Muscle layer of colon (tissue), 2 donors: ENCODE results near the gene CYP27A1.

Experiments used
- H3K27ac ChIP-seq: one replicate; pipeline ENCODE4 v1.7.0; 2013; ENCODE audit warnings: low read depth, mild to moderate bottlenecking, low read length, moderate library complexity
- H3K27me3 ChIP-seq, 2 donors: one replicate each; pipeline ENCODE4 v1.7.0; 2013; ENCODE audit warnings: low read length in 2 of 2, mild to moderate bottlenecking in 2 of 2; ENCODE audit not compliant: insufficient read depth in 2 of 2, control insufficient read depth in 1 of 2
- H3K36me3 ChIP-seq: one replicate; pipeline ENCODE4 v1.7.0; 2013; ENCODE audit warnings: mild to moderate bottlenecking, low read length; ENCODE audit not compliant: insufficient read depth
- H3K4me1 ChIP-seq: one replicate; pipeline ENCODE4 v1.7.0; 2013; ENCODE audit warnings: mild to moderate bottlenecking, low read length; ENCODE audit not compliant: insufficient read depth
- H3K4me3 ChIP-seq, 2 donors: one replicate each; pipeline ENCODE4 v1.7.0; 2013; ENCODE audit warnings: low read length in 2 of 2, low read depth in 1 of 2, mild to moderate bottlenecking in 1 of 2, moderate library complexity in 1 of 2
- H3K9ac ChIP-seq: one replicate; pipeline ENCODE4 v1.7.0; 2013; ENCODE audit warnings: low read length
- H3K9me3 ChIP-seq: one replicate; pipeline ENCODE4 v1.7.0; 2013; ENCODE audit warnings: mild to moderate bottlenecking, low read length
- donor health status: abdominal sarcoma.
- donor health status: Adenocarcinoma of cecum.

The CYP27A1 gene

DNA sequence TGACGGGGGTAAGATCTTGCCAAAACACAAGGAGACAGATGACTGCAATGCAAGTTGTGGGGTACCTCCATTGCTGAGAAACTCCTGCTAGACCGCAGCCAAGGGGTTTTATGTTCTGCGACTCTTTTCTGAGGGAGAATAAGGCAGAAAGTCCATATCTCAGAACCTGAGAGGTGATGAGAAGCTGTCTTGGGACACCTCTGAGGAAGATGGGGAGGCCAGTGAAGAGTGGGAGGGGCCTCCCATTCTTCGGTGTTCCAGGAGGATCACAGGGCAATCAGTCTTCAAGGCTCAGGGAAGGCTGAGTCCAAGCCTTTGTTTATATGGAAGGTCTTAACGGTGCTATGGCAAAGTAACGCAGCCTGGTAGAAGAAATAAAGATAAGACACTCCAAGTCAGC, 18.0 kb downstream of the CYP27A1 start:
- Histone ChIP-seq H3K27ac (no peak overlapping the region), H3K4me1 (no peaks in the 10 kb centered on the region), H3K9ac (no peak overlapping the region), H3K9me3 (no peaks in the 10 kb centered on the region), H3K36me3 (no peaks in the 10 kb centered on the region), H3K4me3 (no peak overlapping the region), H3K27me3 (no peaks in the 10 kb centered on the region)

- Histone ChIP-seq H3K4me3 (no peak overlapping the region), H3K27me3 (no peaks in the 10 kb centered on the region), H3K9ac (no peak overlapping the region), H3K9me3 (no peaks in the 10 kb centered on the region), H3K27ac (no peak overlapping the region), H3K36me3 (no peaks in the 10 kb centered on the region), H3K4me1 (peaks cover 16% of the 10 kb centered on the region)
Observed at GRCh38 chr2:218802386-218802994, 20.5 kb downstream of the CYP27A1 start.

DNA sequence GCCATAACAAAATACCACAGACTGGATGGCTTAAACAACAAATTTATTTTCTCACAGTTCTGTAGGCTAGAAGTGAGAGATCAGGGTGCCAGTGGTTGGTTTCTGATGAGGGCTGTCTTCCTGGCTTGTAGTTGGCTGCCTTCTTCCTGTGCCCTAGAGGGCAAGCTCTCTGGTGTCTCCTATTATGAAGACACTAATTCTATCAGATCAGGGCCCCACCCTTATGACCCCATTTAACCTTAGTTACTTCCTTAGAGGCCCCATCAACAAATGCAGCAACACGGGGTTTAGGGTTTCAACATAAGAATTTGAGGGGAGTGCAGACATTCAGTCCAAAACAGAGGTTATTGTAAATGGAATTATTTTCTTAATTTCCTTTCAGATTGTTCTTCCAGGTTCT, 22.9 kb downstream of the CYP27A1 start:
- Histone ChIP-seq H3K36me3 (no peaks in the 10 kb centered on the region), H3K9ac (no peak overlapping the region), H3K9me3 (no peaks in the 10 kb centered on the region), H3K4me3 (no peak overlapping the region), H3K27me3 (no peaks in the 10 kb centered on the region), H3K4me1 (peaks cover 20% of the 10 kb centered on the region), H3K27ac (no peak overlapping the region)

DNA sequence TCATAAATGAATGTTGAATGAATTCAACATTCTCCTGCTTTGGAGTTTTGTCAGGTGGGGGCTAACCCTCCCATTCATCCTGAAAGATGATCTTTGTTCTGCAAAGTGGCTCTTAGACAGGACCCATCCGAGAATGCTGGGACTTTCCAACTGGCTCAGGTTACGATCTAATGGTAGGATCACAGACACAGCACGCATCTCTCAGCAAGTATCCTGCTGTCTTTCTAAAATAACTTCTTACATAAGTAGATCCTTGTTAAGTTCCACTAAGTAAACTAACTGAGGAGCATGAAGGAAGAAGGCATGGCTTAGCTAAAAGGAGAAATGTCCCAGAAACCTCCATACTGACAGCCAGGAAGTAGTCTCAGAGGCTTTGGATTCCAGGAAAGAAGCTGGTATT, 23.7 kb downstream of the CYP27A1 start:
- Histone ChIP-seq H3K36me3 (no peaks in the 10 kb centered on the region), H3K9ac (no peak overlapping the region), H3K27me3 (no peaks in the 10 kb centered on the region), H3K4me3 (no peak overlapping the region), H3K4me1 (peaks cover 20% of the 10 kb centered on the region), H3K9me3 (no peaks in the 10 kb centered on the region), H3K27ac (peak overlapping the region; percentile 80)

DNA sequence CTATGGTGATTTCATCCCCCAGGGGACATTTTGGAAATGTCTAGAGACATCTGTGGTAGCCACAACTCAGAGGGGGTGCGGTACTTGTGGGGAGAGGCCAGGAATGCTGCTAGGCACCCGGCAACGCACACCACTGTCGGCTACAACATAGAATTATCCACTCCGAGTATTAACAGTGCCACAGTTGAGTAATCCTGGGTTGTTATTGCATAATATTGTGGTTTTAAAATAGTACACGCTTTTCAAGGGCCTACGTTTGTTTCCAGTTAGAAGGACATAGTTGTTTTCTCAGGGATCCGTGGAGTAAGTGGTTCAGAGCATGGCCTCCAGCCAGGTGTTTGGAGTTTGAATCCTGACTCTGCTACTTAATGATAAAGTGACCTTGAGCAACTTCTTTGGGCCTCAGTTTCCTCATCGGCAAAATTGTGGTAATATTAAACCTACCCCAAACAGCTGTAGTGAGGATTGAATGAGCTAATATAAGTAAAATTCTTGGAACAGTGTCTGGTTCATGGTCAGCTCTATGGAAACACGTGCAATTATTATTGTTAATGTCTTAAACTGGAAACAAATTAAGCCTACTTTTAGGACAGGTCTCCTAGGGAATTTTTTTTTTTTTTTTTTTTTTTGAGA, 24.5 kb downstream of the CYP27A1 start:
- Histone ChIP-seq H3K9ac (no peak overlapping the region), H3K4me3 (peak overlapping the region in 1 of 2 donors; percentile 22), H3K27ac (peak overlapping the region; percentile 80)

GRCh38 chr2:218807626-218808025, 25.7 kb downstream of the CYP27A1 start:
- Histone ChIP-seq H3K27me3 (no peaks in the 10 kb centered on the region), H3K36me3 (peaks cover 6% of the 10 kb centered on the region), H3K4me1 (peaks cover 20% of the 10 kb centered on the region), H3K9me3 (no peaks in the 10 kb centered on the region), H3K4me3 (no peak overlapping the region), H3K27ac (no peak overlapping the region), H3K9ac (no peak overlapping the region)

More for the DNA sequence above, 24.5 kb downstream of the CYP27A1 start:
- Histone ChIP-seq H3K27me3 (no peaks in the 10 kb centered on the region), H3K4me1 (peaks cover 20% of the 10 kb centered on the region), H3K36me3 (no peaks in the 10 kb centered on the region), H3K9me3 (no peaks in the 10 kb centered on the region)

DNA sequence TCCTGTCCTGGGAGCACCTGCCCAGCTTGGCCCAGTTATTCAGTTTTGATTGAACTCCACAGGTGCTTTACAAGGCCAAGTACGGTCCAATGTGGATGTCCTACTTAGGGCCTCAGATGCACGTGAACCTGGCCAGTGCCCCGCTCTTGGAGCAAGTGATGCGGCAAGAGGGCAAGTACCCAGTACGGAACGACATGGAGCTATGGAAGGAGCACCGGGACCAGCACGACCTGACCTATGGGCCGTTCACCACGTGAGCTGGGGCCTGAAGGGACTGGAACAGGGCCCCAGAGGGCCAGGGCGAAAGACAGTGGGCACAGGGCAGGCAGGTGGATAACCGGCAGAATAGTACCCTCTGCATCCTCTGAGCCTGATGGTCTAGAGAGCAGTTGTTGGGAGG, 27.6 kb downstream of the CYP27A1 start:
- H3K27ac ChIP-seq, result no peak overlapping the region
- peaks cover 20% of the 10 kb centered on the region for H3K4me1 ChIP-seq
- H3K4me3 ChIP-seq, result no peak overlapping the region
- no peaks in the 10 kb centered on the region for H3K27me3 ChIP-seq
- H3K9me3 ChIP-seq, result no peaks in the 10 kb centered on the region
- H3K36me3 ChIP-seq, result peaks cover 24% of the 10 kb centered on the region
- no peak overlapping the region for H3K9ac ChIP-seq

- Histone ChIP-seq H3K9me3 (no peaks in the 10 kb centered on the region), H3K27ac (no peak overlapping the region), H3K27me3 (no peaks in the 10 kb centered on the region), H3K9ac (no peak overlapping the region), H3K4me3 (no peak overlapping the region), H3K36me3 (peaks cover 29% of the 10 kb centered on the region), H3K4me1 (peaks cover 18% of the 10 kb centered on the region)
Observed at GRCh38 chr2:218810256-218810655, 28.3 kb downstream of the CYP27A1 start.

- Histone ChIP-seq H3K9me3 (no peaks in the 10 kb centered on the region), H3K4me3 (no peak overlapping the region), H3K27me3 (no peaks in the 10 kb centered on the region), H3K27ac (no peak overlapping the region), H3K4me1 (peaks cover 8% of the 10 kb centered on the region), H3K9ac (no peak overlapping the region), H3K36me3 (peaks cover 34% of the 10 kb centered on the region)
Observed at GRCh38 chr2:218811382-218811781, 29.4 kb downstream of the CYP27A1 start.

DNA sequence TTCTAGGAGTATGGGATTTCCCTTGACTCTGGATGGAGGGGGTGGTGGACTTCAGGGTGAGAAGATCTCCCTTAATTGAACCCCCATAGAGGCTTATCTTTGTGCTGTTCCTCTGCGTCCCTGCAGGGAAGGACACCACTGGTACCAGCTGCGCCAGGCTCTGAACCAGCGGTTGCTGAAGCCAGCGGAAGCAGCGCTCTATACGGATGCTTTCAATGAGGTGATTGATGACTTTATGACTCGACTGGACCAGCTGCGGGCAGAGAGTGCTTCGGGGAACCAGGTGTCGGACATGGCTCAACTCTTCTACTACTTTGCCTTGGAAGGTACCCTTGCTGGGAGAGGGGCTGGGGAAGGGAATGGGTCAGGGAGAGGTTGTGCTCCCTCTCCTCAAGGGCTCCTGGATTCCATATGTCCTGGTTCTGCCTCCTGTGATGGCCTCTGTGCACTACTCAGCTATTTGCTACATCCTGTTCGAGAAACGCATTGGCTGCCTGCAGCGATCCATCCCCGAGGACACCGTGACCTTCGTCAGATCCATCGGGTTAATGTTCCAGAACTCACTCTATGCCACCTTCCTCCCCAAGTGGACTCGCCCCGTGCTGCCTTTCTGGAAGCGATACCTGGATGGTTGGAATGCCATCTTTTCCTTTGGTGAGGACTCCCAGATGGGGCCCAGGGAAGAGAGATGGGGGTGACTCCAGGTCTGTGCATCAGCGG, 30.3 kb downstream of the CYP27A1 start:
- Histone ChIP-seq H3K4me1 (peaks cover 4% of the 10 kb centered on the region), H3K4me3 (no peak overlapping the region), H3K27me3 (no peaks in the 10 kb centered on the region), H3K27ac (no peak overlapping the region), H3K36me3 (peaks cover 38% of the 10 kb centered on the region), H3K9ac (no peak overlapping the region), H3K9me3 (no peaks in the 10 kb centered on the region)

DNA sequence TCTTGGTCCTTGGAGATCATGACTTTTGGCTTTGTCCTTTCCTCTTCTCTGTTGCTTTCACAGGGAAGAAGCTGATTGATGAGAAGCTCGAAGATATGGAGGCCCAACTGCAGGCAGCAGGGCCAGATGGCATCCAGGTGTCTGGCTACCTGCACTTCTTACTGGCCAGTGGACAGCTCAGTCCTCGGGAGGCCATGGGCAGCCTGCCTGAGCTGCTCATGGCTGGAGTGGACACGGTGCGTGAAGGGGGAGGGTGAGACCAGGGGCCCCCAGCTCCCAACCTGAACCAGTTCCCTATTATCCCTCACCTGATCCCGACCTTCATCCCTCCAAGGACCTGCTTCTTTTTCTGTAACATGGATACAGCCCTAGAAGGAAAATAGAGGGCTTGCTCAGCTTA, 30.9 kb downstream of the CYP27A1 start:
- Histone ChIP-seq H3K4me3 (no peak overlapping the region), H3K27me3 (no peaks in the 10 kb centered on the region), H3K9me3 (no peaks in the 10 kb centered on the region), H3K36me3 (peaks cover 38% of the 10 kb centered on the region), H3K27ac (no peak overlapping the region), H3K4me1 (peaks cover 4% of the 10 kb centered on the region), H3K9ac (no peak overlapping the region)
